Neutrophil (primary cell): ENCODE results near the gene OTUD7B.

Experiments
- H3K27ac ChIP-seq: fragments of 200-600 bp; sonication (generic); 2 replicates; pipeline ENCODE4 v1.5.1; 2016; ENCODE audit warnings: mild to moderate bottlenecking, moderate library complexity
- H3K27me3 ChIP-seq: fragments of 200-600 bp; sonication (generic); 2 replicates; pipeline ENCODE4 v1.6.0; 2016; ENCODE audit warnings: mild to moderate bottlenecking
- H3K36me3 ChIP-seq: fragments of 200-600 bp; sonication (generic); 2 replicates; pipeline ENCODE4 v1.5.1; 2017
- H3K4me1 ChIP-seq, 2 experiments: fragments of 200-600 bp in 1 of 2; sonication (generic) in 1 of 2; 1 replicate in 1 of 2; 2 replicates in 1 of 2; pipeline versions ENCODE4 v1.5.1 to v1.6.1; 2013 to 2016; ENCODE audit warnings: low read depth in 1 of 2, low read length in 1 of 2, mild to moderate bottlenecking in 1 of 2, moderate library complexity in 1 of 2; ENCODE audit not compliant: control insufficient read depth in 1 of 2, insufficient read depth in 1 of 2
- H3K4me3 ChIP-seq, 2 experiments: fragments of 200-600 bp in 1 of 2; sonication (generic) in 1 of 2; 1 replicate in 1 of 2; 2 replicates in 1 of 2; pipeline ENCODE4 v1.5.1; 2013 to 2016; ENCODE audit warnings: low read depth in 1 of 2, low read length in 1 of 2, mild to moderate bottlenecking in 1 of 2, moderate library complexity in 1 of 2
- H3K9me3 ChIP-seq: fragments of 200-600 bp; sonication (generic); 2 replicates; pipeline ENCODE4 v1.5.1; 2016
- CTCF ChIP-seq: fragments of 200-600 bp; sonication (generic); IDR thresholded peaks from 2 replicates; pipeline ENCODE4 v1.5.1; 2016; ENCODE audit warnings: antibody characterized with exemption

The OTUD7B gene

GRCh38 chr1:149979245-149979971, 31.1 kb downstream of the OTUD7B start:
- H3K36me3 ChIP-seq = no peaks in the 10 kb centered on the region
- no peaks in the 10 kb centered on the region for H3K4me1 ChIP-seq
- H3K27me3 ChIP-seq = peaks cover 83% of the 10 kb centered on the region
- H3K9me3 ChIP-seq = no peaks in the 10 kb centered on the region
- TF ChIP-seq CTCF = no peak
- H3K27ac ChIP-seq = no peak overlapping the region
- no peak overlapping the region for H3K4me3 ChIP-seq

DNA sequence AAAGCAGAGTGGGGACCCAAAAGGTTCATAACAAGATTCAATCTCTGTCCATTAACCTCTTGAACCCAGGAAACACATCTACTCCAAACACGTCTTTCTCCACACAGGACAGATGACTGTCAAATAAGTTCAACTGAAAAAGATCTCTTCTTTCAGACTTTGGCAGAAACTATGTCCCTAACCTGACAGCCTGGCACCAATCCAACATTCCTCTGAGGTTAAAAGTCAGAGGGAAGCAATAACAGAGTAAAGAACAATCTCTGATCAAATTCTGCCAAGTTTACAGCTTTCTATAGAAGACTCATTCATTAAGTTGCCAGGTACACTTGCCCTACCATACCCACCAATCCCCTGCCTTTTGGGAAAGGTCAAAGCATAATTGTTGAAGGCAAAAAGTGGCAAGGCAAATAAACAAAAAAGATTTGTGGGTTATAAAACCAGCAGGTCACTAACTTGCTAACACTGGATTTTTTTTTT, 31.9 kb downstream of the OTUD7B start:
- Histone ChIP-seq H3K4me3 (no peak overlapping the region), H3K27me3 (peaks cover 78% of the 10 kb centered on the region), H3K9me3 (no peaks in the 10 kb centered on the region), H3K27ac (no peak overlapping the region), H3K36me3 (no peaks in the 10 kb centered on the region), H3K4me1 (no peaks in the 10 kb centered on the region)
- no peak for TF ChIP-seq CTCF

DNA sequence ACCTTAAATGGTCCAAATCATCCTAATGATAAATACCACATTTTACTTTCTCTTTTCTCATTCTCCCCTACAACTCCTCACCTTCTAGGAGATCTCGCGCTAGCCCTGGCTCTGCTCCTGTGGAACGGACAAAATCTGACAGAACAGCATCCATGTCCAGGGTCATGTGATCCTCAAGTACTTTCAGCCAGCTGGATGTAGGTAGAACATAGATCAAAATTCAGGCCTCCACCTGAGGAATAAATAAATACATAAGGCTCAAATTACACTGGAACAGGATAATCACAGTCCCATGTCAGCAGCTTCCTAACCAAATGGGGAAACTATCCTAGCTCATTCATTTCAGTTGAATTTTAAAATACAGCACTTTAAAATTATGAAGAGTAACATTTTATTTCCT, 33.2 kb downstream of the OTUD7B start:
- Histone ChIP-seq H3K27me3 (peaks cover 66% of the 10 kb centered on the region), H3K4me3 (no peak overlapping the region), H3K36me3 (no peaks in the 10 kb centered on the region), H3K27ac (no peak overlapping the region), H3K9me3 (no peaks in the 10 kb centered on the region), H3K4me1 (no peaks in the 10 kb centered on the region)
- TF ChIP-seq CTCF = no peak

GRCh38 chr1:149972547-149972946, 38.0 kb downstream of the OTUD7B start:
- no peak for TF ChIP-seq CTCF
- H3K4me3 ChIP-seq = no peak overlapping the region
- H3K36me3 ChIP-seq = no peaks in the 10 kb centered on the region
- no peaks in the 10 kb centered on the region for H3K4me1 ChIP-seq
- no peaks in the 10 kb centered on the region for H3K9me3 ChIP-seq
- peaks cover 31% of the 10 kb centered on the region for H3K27me3 ChIP-seq
- no peak overlapping the region for H3K27ac ChIP-seq

GRCh38 chr1:149967646-149968045, 42.9 kb downstream of the OTUD7B start:
- TF ChIP-seq CTCF = no peak
- H3K4me3 ChIP-seq = no peak overlapping the region
- H3K36me3 ChIP-seq = no peaks in the 10 kb centered on the region
- H3K4me1 ChIP-seq = no peaks in the 10 kb centered on the region
- peaks cover 59% of the 10 kb centered on the region for H3K27me3 ChIP-seq
- no peak overlapping the region for H3K27ac ChIP-seq
- H3K9me3 ChIP-seq = no peaks in the 10 kb centered on the region
